GM21717 (cell line): Measurements from ENCODE around the gene CDK16.
"Not testable (repeated sequence)": the region's sequence is repeated elsewhere in the genome, so short reads cannot be mapped to it uniquely, and the experiment has no call there.

Experiments
- ATAC-seq: cut with Tn5 transposase; IDR thresholded peaks from one replicate; pipeline ENCODE4 v1.9.1; 2021; ENCODE audit warnings: mild to moderate bottlenecking, moderate library complexity; ENCODE audit not compliant: unreplicated experiment

The CDK16 gene

GRCh38 chrX:47247206-47247998 lies 28.9 kb downstream of the CDK16 start:
- no peak for ATAC-seq

- ATAC-seq: no peak
Observed at GRCh38 chrX:47247999-47248320, 29.5 kb downstream of the CDK16 start.

DNA sequence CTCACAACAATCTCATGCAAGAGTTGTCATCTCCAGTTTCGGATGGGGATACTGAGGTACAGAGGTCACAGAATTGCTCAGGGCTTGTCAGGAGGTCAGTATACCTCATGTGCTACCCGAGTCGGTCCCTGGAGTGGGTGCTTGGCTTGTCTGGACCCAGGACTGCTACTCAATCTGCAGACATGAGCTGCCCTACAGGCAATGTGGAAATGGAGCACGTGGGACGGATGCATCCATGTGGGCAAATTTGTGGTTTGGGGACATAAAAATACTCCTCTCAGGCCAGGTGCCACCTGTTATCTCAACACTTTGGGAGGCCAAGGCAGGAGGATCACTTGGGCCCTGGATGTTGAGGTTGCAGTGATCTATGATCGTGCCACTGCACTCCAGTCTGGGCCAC lies 30.1 kb downstream of the CDK16 start:
- no peak for ATAC-seq

GRCh38 chrX:47250017-47250347 lies 31.5 kb downstream of the CDK16 start:
- ATAC-seq: no peak

- not testable (repeated sequence) for ATAC-seq
Observed at GRCh38 chrX:47257620-47258019, 39.1 kb downstream of the CDK16 start.

DNA sequence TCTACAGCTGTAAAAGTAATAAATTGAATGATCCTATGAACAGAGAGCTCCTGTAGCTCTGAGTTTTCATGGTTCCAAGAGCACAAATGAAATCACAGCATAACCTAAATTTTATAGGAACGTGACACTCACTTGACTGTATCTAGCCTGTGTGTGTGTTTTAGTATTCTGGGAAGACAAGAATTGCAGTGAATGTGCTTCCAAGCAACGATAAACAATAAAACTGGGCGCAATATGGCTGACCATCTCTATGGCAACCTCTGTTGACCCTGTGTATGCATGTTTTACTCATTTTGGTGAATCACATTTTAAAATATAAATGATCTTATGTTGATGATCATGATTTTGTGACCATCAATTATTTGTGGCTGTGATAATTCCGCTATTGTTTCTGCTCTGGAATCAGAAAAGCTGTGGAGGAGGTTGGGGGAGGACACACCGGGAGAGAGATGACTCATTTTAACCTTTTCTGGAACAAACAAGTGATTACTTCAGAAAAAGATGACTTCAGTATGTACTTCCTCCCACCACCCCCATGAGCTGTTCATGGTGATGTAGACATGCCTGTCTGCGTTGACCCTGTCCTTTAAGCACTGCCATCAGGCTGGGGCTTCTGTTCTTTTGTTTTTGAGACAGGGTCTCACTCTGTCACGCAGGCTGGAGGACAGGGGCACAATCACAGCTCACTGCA lies 46.1 kb downstream of the CDK16 start:
- no peak for ATAC-seq

DNA sequence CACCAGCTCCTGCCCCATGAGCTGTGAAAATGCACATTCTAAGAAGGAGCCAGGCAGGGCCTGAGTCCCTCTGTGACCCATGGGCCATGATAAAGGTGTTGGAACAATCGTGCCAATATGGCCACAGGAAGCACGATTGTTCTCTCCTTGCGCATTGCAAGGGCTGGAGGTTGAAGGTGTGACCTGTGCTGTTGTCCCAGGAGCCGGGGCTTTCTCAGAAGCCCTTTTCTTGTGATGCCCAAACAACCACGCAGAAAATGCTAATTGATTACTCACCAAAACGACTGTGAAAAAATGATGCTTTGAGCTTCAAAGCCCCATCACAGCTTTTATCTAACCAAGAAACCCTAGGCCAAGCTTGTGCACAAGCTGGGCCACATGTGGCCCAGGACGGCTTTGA lies 48.2 kb downstream of the CDK16 start:
- no peak for ATAC-seq

DNA sequence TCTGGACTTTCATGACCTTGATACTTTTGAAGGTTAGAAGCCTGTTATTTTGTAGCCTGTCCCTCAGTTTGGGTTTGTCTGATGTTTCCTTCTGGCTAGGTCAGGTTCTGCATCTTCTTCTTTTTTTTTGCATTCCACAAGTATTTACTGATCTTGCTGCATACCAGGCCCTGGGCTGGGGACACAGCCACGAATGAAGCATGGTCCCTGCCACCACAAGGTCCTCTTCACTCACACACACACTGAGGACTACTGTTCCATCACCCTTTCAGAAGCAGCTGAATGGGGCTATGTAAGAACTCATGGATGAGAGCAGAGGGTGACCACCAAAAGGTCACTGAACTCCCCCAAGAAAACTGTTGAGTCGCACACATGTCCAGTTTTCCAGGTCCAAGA lies 53.5 kb downstream of the CDK16 start:
- ATAC-seq: no peak

GRCh38 chrX:47273011-47273730 lies 54.7 kb downstream of the CDK16 start:
- no peak for ATAC-seq

- ATAC-seq: no peak
Observed at GRCh38 chrX:47278691-47279090, 60.2 kb downstream of the CDK16 start.
